Liver (tissue), 9 donors: ENCODE results near the gene ERBB4. TPM values are rescaled to one million over a fixed set of nuclear protein-coding genes. Genes with fewer than 3 reads are reported as not detected.

Source experiments
- DNase-seq: peaks from one replicate; pipeline ENCODE4 v3.0.0-alpha.2; 2017; ENCODE audit warnings: low spot score
- H3K27ac ChIP-seq, 2 donors: one replicate each; pipeline ENCODE4 v1.7.0; 2013; ENCODE audit warnings: inconsistent platforms in 2 of 2, low read length in 2 of 2, control low read depth in 1 of 2, low read depth in 1 of 2, mild to moderate bottlenecking in 1 of 2
- H3K27me3 ChIP-seq, 4 donors: one replicate each; pipeline versions ENCODE4 v1.6.1 to v1.7.0; 2013; ENCODE audit warnings: low read length in 3 of 4, inconsistent platforms in 1 of 4, mild to moderate bottlenecking in 1 of 4, moderate library complexity in 1 of 4; ENCODE audit not compliant: control insufficient read depth in 4 of 4, insufficient read depth in 4 of 4
- H3K36me3 ChIP-seq, 4 donors: one replicate each; pipeline versions ENCODE4 v1.6.1 to v1.7.0; 2013; ENCODE audit warnings: low read length in 3 of 4, mild to moderate bottlenecking in 3 of 4, low read depth in 1 of 4, moderate library complexity in 1 of 4; ENCODE audit not compliant: control insufficient read depth in 4 of 4, insufficient read depth in 3 of 4
- H3K4me1 ChIP-seq, 4 donors: one replicate each; pipeline versions ENCODE4 v1.6.1 to v1.7.0; 2013; ENCODE audit warnings: low read length in 3 of 4, mild to moderate bottlenecking in 3 of 4, moderate library complexity in 1 of 4; ENCODE audit not compliant: control insufficient read depth in 4 of 4, insufficient read depth in 4 of 4
- H3K4me3 ChIP-seq, 3 donors: one replicate each; pipeline versions ENCODE4 v1.6.1 to v1.7.0; 2013; ENCODE audit warnings: low read length in 3 of 3, control low read depth in 1 of 3, low read depth in 1 of 3, mild to moderate bottlenecking in 1 of 3
- H3K9ac ChIP-seq, 2 donors: one replicate each; pipeline ENCODE4 v1.7.0; 2013; ENCODE audit warnings: low read length in 2 of 2, mild to moderate bottlenecking in 2 of 2, moderate library complexity in 2 of 2, control low read depth in 1 of 2, low read depth in 1 of 2
- H3K9me3 ChIP-seq, 4 donors: one replicate each; pipeline versions ENCODE4 v1.6.1 to v1.7.0; 2013; ENCODE audit warnings: low read length in 3 of 4; ENCODE audit not compliant: control insufficient read depth in 4 of 4
- ATF3 ChIP-seq: IDR thresholded peaks from 2 replicates; pipeline ENCODE4 v1.6.1; 2016; ENCODE audit warnings: antibody characterized with exemption
- CTCF ChIP-seq: fragments of 150-350 bp; IDR thresholded peaks from 2 replicates; pipeline ENCODE4 v1.5.1; 2017; ENCODE audit warnings: improper control_type of control experiment, low read depth, low read length; ENCODE audit not compliant: missing input control
- EGR1 ChIP-seq, 2 donors: IDR thresholded peaks; 2 replicates each; pipeline ENCODE4 v1.6.1; 2016 to 2018; ENCODE audit warnings: antibody characterized with exemption in 2 of 2, low read depth in 2 of 2
- FOXA1 ChIP-seq: IDR thresholded peaks from 2 replicates; pipeline ENCODE4 v1.6.1; 2016; ENCODE audit warnings: antibody characterized with exemption
- FOXA2 ChIP-seq: IDR thresholded peaks from 2 replicates; pipeline ENCODE4 v1.6.1; 2016; ENCODE audit warnings: antibody characterized with exemption
- GABPA ChIP-seq, 2 donors: IDR thresholded peaks in 1 of 2; conservative IDR thresholded peaks in 1 of 2; 2 replicates each; pipeline ENCODE4 v1.6.1; 2016; ENCODE audit warnings: antibody characterized with exemption in 2 of 2, mild to moderate bottlenecking in 1 of 2, moderate library complexity in 1 of 2
- HNF4A ChIP-seq, 2 donors: conservative IDR thresholded peaks; 2 replicates each; pipeline ENCODE4 v1.6.1; 2016; ENCODE audit warnings: antibody characterized with exemption in 2 of 2, mild to moderate bottlenecking in 2 of 2
- HNF4G ChIP-seq: IDR thresholded peaks from 2 replicates; pipeline ENCODE4 v1.6.1; 2016; ENCODE audit warnings: antibody characterized with exemption
- JUND ChIP-seq, 2 donors: IDR thresholded peaks; 2 replicates each; pipeline ENCODE4 v1.6.1; 2016; ENCODE audit warnings: antibody characterized with exemption in 2 of 2
- RAD21 ChIP-seq, 2 donors: IDR thresholded peaks; 2 replicates each; pipeline ENCODE4 v1.6.1; 2016; ENCODE audit warnings: antibody characterized with exemption in 2 of 2, mild to moderate bottlenecking in 2 of 2
- RXRA ChIP-seq, 2 donors: IDR thresholded peaks; 2 replicates each; pipeline ENCODE4 v1.6.1; 2017 to 2018; ENCODE audit warnings: antibody characterized with exemption in 2 of 2, mild to moderate bottlenecking in 1 of 2
- SP1 ChIP-seq: IDR thresholded peaks from 2 replicates; pipeline ENCODE4 v1.6.1; 2018; ENCODE audit warnings: antibody characterized with exemption, mild to moderate bottlenecking
- TAF1 ChIP-seq: conservative IDR thresholded peaks from 2 replicates; pipeline ENCODE4 v1.6.1; 2016; ENCODE audit warnings: antibody characterized with exemption, mild to moderate bottlenecking
- YY1 ChIP-seq: IDR thresholded peaks from 2 replicates; pipeline ENCODE4 v1.6.1; 2016; ENCODE audit warnings: antibody characterized with exemption, mild to moderate bottlenecking
- ZBTB33 ChIP-seq: IDR thresholded peaks from 2 replicates; pipeline ENCODE4 v1.6.1; 2016; ENCODE audit warnings: antibody characterized with exemption
- WGBS: extraction: QIAGEN DNeasy Blood & Tissue Kit; methylation state at CpG from one replicate; pipeline ENCODE4 v1.1.7; 2013; 5-methylcytosine and 5-hydroxymethylcytosine counted together
- polyA plus RNA-seq, 2 donors: library from polyadenylated mRNA; stranded (reverse) in 1 of 2; unstranded in 1 of 2; fragments of 200-250 nt in 1 of 2; fragments of >200 nt in 1 of 2; fragmentation: Nextera tagmentation in 1 of 2; extraction: Ambion mirVana in 1 of 2; gene quantifications; one replicate each; pipeline versions ENCODE4 v1.2.1 to v1.2.3, GENCODE V29; 2013 to 2015
- total RNA-seq, 2 donors: library from RNA; depleted of rRNA; stranded (reverse); fragments of >200 nt; gene quantifications; one replicate each; pipeline ENCODE4 v1.2.3, GENCODE V29; 2014
- TF ChIP-seq, protein P1 (sequence below): IDR thresholded peaks from 2 replicates; pipeline ENCODE4 v1.6.1; 2016; ENCODE audit warnings: antibody characterized with exemption, mild to moderate bottlenecking
- donor health status: healthy.
- donor health status: healthy.
- donor health status: healthy.
- donor health status: healthy.
- donor health status: healthy.

ERBB4 gene
- total and polyA plus RNA-seq, 4 donors, result 0.03 to 0.42 TPM; not detected in 2

- no peak overlapping the region for H3K27ac ChIP-seq
- peaks cover 0 to 17% (median 7%) of the 10 kb centered on the region in 4 donors for H3K27me3 ChIP-seq
- no peak for DNase-seq
- 2% methylated on average over 44 of the region's 44 CpGs for WGBS
- H3K4me1 ChIP-seq, result peaks cover 11 to 30% (median 22%) of the 10 kb centered on the region in 4 donors
- TF ChIP-seq FOXA2 (no peak), ATF3 (no peak), TAF1 (no peak), SP1 (no peak), GABPA (IDR thresholded peaks at IDR 0.05 in 1 of 2, conservative IDR thresholded peaks at IDR 0.05 in 1 of 2) (no peak), HNF4G (no peak)
- H3K9me3 ChIP-seq, result no peaks in the 10 kb centered on the region
- no peaks in the 10 kb centered on the region for H3K36me3 ChIP-seq
- H3K9ac ChIP-seq, result peak overlapping the region in 1 of 2 donors; percentile 8
- H3K4me3 ChIP-seq, result peak overlapping the region in 2 of 3 donors; percentile 56 to 71
Measured at GRCh38 chr2:212537726-212538304, 787 bp downstream of the ERBB4 start.

DNA sequence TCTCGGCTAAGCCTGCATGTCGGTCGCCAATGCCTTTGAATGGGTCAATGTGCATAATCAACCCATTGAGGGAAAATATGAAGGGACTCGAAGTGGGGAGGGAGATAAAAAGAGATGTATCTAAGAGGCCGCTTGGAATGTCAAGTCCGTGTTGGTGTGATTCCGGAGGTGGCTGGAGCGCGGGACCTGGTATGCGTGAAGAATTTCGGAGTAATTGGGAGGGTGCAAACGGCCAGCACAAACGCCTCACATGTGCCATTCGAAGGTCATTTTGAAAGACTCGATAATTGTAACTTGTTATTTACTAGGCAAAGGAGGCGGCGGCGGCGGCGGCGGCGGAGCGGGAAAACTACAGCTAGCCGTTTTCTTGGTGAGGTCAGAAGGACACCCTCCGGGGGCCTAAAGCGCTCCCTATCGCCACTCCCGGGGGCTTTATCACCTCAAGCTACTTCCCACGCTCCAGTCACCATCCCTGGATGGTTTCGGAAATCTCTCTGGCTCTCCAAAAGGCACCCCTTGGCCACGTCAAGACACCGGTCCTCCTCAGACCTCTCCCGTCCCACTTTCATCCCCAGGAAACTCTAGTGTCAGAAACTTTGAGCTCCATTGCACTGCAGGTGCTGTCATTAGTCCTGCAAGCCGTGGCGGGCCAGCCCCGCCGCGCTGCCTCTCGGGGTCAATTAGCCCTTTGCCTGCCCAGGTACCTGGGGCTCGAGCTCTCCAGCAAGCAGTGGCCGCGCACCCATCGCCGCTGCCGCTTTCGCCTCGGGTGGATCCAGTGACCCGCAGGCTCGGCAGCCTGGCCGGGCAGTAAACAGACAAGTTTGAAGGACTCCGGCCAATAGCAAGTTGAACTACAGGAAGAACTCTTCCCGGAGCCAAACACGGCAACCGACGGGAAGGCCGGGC, 1.5 kb downstream of the ERBB4 start:
- Histone ChIP-seq H3K9me3 (no peaks in the 10 kb centered on the region), H3K4me3 (peak overlapping the region in 2 of 3 donors; percentile 2 to 56), H3K9ac (no peak overlapping the region), H3K27ac (no peak overlapping the region), H3K4me1 (peaks cover 11 to 30% (median 22%) of the 10 kb centered on the region in 4 donors), H3K36me3 (no peaks in the 10 kb centered on the region), H3K27me3 (peaks cover 0 to 17% (median 7%) of the 10 kb centered on the region in 4 donors)
- TF ChIP-seq ZBTB33, result no peak
- DNase-seq, result no peak
- WGBS, result 3% methylated on average over 56 of the region's 56 CpGs

DNA sequence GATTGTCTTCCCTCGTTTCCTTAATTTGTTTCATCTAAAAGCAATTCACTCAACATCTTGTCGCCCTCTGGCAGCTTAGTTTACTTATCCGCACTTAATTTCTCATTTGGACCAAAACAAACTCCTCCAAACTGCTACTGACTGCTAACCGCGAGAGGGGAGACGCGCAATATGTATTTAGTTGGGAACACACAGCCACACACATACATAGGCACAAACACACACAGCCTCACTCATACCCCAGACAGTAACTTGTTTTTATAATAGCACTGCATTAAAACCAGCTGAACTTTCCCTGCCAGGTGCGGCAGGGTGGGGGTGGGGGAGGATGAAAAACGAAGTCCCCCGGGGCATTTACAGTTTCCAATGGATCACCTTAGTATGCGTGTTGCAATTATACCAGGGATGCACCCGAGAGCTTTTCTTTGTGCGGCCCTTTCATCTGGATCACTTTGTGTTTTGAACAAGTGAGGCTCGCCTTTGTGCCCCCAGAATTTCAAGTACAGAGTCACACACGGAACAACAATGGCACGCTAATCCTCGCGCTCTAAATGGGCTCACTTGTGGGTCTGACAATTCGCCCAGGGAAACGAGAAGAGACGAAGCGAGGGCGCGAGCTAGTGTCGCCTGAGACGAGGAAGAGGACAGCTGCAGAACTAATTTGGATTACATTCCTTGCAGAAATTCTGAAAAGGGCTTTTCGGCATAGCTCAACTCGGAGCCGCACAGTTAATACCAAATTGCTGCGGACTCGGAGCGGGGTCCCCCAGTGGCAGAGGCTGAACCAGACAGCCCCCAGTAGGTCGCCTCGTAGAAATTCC, 2.4 kb downstream of the ERBB4 start:
- no peak overlapping the region for H3K9ac ChIP-seq
- no peaks in the 10 kb centered on the region for H3K36me3 ChIP-seq
- peaks cover 0 to 17% (median 7%) of the 10 kb centered on the region in 4 donors for H3K27me3 ChIP-seq
- 7% methylated on average over 34 of the region's 34 CpGs for WGBS
- H3K4me3 ChIP-seq, result peak overlapping the region in 1 of 3 donors; percentile 56
- no peak overlapping the region for H3K27ac ChIP-seq
- DNase-seq, result no peak
- H3K4me1 ChIP-seq, result peaks cover 11 to 30% (median 22%) of the 10 kb centered on the region in 4 donors
- no peaks in the 10 kb centered on the region for H3K9me3 ChIP-seq
- TF ChIP-seq YY1, result no peak
- no peak for TF ChIP-seq JUND (IDR thresholded peaks at IDR 0.05)
- TF ChIP-seq CTCF, result no peak
- TF ChIP-seq EGR1 (IDR thresholded peaks at IDR 0.05; ENCODE audit: low read depth in 2 of 2), result no peak
- no peak for TF ChIP-seq ATF3
- TF ChIP-seq HNF4A (conservative IDR thresholded peaks at IDR 0.05), result no peak
- no peak for TF ChIP-seq TAF1
- TF ChIP-seq FOXA1, result no peak
- TF ChIP-seq RAD21 (IDR thresholded peaks at IDR 0.05), result no peak
- no peak for TF ChIP-seq RXRA (IDR thresholded peaks at IDR 0.05)
- TF ChIP-seq HNF4G, result no peak
- TF ChIP-seq, protein P1, sequence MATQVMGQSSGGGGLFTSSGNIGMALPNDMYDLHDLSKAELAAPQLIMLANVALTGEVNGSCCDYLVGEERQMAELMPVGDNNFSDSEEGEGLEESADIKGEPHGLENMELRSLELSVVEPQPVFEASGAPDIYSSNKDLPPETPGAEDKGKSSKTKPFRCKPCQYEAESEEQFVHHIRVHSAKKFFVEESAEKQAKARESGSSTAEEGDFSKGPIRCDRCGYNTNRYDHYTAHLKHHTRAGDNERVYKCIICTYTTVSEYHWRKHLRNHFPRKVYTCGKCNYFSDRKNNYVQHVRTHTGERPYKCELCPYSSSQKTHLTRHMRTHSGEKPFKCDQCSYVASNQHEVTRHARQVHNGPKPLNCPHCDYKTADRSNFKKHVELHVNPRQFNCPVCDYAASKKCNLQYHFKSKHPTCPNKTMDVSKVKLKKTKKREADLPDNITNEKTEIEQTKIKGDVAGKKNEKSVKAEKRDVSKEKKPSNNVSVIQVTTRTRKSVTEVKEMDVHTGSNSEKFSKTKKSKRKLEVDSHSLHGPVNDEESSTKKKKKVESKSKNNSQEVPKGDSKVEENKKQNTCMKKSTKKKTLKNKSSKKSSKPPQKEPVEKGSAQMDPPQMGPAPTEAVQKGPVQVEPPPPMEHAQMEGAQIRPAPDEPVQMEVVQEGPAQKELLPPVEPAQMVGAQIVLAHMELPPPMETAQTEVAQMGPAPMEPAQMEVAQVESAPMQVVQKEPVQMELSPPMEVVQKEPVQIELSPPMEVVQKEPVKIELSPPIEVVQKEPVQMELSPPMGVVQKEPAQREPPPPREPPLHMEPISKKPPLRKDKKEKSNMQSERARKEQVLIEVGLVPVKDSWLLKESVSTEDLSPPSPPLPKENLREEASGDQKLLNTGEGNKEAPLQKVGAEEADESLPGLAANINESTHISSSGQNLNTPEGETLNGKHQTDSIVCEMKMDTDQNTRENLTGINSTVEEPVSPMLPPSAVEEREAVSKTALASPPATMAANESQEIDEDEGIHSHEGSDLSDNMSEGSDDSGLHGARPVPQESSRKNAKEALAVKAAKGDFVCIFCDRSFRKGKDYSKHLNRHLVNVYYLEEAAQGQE, result no peak
- no peak for TF ChIP-seq SP1
- no peak for TF ChIP-seq GABPA (IDR thresholded peaks at IDR 0.05 in 1 of 2, conservative IDR thresholded peaks at IDR 0.05 in 1 of 2)
